Activated CD4-positive, alpha-beta T cell treated with anti-CD3 and anti-CD28 coated beads, Interleukin-2, amount 50 U/mL, for 16 hours (primary cell): ENCODE results near the gene CYP2U1.

Experiments used
- DNase-seq: peaks from one replicate; pipeline ENCODE4 v3.0.0-alpha.2; 2020

CYP2U1 gene

DNA sequence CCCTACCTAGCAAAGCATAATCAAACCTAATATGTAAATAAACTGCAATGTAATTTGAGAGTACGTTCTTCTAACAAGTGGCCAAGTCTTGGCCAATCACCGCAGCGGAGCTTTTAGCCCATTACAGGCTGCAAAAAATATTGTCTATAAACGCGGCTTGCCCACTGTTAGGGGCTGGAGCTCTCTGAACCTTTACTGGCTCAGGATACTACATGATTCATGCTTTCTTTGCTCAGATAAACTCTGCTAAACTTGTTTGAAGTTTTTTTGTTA is 57.4 kb downstream of the CYP2U1 start:
- no peak for DNase-seq

DNA sequence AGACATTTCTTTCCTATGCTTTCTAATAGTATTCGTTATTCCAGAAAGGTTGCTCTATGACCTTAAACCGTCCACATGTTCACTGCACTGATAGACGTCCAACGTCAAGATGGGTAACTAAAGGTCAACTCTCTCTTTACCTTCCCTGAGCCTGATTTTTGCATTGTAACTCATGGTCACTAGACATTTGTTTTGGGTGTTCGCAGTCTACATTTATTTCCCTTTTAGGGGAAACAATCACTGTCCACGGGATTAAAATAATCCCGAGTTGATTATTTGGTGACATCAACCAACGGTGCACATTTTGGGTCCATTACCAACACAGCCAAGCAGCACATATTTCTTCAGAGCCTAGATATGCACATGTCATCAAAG is 57.8 kb downstream of the CYP2U1 start:
- DNase-seq = no peak

DNA sequence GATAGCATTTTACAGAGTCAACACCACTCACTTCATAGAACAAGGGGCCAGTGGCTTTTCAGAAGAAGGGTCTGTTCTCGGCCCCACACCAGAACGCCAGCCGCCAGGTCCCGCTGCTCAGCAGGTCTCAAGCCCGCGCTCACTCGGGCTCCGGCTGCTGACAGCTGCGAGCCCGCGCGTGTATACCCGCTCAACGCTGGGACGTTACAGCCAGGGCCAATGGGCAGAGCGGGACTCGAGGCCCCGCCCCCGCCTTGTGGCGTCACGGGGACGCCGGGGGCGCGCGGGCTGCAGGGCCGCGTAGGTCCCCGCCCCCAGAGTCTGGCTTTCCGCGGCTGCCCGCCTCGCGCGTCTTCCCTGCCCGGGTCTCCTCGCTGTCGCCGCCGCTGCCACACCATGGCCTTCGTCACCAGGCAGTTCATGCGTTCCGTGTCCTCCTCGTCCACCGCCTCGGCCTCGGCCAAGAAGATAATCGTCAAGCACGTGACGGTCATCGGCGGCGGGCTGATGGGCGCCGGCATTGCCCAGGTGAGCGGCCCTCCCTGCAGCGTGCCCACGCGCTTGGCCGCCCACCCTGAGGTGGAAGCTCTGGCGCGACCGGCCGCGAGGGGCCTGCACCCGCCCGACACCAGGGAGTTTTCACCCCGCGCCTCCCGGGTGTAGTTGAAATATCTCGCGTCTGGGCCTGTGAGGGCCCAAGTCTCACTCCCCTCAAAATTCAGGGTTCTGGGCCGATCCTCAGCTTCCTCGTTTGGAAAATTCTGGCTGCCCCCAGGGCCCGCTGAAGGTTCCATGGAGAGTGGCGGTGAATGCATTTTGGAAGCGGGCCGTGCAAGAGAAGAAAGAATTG is 58.4 kb downstream of the CYP2U1 start, which contains the start of gene HADH:
HADH (plus strand) TSS at position 353 of the 850 bp plus-strand sequence; CDS start at position 397, 44 bp downstream.
- peak; percentile 95 for DNase-seq

DNA sequence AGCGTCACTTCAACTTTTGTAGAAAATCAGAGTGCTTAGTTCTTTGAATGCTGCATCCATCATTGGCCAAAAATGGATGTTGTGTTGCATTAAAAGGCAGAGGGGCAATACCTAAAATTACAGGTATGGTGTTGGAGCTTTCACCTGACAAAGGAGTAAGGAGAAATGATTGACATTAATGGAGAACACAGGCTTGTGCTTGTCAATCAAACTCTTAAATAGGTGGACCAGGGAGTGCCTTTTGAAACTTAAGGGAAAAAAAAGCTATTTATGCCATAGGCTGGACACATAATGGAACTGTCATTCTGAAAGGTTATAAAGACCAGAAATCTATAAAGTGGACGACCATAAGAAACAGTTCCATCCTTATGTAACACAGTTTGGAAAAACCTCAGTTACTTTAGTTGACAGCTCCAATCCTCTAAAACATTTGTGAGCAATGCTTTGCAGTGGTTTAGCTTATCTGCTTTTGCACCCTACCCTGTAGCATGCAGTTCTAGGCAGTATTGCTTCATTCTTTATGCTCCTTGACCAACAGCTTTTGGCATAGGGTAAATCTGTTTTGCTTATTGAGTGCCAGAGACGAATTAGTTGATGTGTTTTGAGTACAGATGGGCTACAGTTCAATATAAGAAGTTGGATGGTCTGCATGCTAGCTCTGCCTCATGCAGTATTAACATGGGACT is 60.7 kb downstream of the CYP2U1 start:
- no peak for DNase-seq

DNA sequence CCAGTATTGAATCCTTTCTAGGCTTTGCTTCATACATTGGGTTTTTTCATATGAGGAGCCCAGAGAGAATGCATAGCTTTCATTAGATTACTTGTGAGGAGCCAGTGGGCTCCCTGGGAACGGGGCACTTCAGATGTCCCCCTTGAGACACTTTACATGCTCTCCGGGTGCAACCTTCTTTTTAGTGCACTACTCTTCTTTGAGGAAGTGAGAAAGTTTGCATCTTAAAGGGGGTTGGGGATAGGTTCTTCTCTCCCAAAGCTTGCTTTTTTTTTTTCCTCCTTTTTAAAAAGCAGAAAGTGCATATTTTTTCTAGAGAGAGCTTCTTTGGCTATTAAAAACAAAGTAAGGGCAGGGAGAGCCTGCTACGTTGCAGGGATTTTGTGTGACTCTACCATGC is 62.6 kb downstream of the CYP2U1 start:
- DNase-seq = no peak

DNA sequence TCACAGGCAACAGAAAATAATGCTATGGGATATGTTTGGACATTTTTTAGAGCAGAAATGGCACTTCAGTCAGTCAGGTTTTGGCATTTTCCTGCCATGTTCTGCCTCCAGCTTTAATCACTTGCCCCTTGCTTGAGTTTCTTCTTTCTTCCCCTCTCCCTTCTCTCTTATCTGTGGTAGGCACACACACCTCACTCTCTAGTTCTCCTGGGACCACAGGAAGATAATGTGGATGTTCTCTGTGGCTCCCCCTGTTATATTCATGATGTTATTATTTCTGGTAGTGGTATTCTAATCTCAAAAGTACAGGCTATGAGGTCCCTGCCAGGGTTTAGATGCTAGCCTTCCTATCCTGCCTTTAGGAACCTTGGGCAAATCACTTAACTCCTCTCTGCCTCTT is 63.5 kb downstream of the CYP2U1 start:
- no peak for DNase-seq

DNA sequence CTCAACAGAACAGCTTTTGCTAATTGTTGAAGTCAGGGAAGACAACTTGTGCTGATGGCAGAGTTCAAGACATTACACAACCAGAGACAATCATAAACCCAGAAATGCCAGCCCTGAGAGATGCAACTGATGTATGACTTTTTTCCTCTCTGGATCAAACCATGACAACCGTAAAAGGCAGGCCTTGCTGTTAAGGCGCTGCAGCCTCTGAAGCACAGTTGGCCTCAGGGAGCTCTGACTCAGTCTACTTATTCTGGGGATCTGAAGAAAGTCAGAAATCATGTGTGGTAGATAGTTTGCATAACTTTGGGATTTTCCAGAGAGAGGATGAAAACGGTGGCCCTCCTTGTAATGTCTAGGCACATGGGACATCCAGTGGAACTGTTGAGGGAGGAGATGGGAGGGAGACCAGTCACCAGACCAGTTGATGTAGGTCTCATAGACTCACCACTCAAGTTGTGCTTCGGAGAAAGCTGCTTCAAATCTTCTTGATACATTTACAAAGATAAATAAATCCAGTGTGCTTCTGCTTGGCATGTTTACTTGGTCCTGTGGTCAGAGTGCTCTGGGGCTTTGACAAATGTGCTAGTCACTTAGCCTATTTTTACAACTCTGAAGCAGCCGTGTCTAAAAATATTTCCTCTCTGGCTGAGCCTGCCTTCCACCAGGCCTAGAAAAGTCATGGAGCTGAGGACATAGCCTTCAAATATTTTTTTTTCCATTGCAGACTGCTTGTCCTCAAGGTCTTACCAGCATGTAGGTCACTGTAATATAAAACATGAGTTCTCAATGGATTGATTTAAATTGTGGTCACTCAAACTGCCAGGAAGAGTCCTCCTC is 65.8 kb downstream of the CYP2U1 start:
- no peak for DNase-seq

DNA sequence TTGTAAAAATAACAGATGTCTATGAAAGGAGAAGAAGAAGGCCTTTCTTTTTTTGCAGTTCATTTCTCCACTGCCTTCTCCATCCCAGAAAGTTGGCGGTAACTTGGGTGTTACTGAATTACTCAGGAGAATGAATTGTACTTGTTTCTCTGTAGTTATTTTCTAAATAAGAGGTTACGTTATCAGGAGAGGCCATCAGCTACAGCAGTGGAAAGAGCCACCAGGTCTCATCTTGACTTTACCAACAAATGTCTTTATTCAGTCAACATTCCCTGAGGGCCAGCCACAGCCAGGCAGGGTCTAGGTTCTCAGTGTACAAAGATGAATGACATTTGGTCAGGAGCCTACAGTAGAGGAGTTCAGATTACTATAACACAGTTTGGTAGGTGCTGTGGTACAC is 66.4 kb downstream of the CYP2U1 start:
- DNase-seq = no peak

DNA sequence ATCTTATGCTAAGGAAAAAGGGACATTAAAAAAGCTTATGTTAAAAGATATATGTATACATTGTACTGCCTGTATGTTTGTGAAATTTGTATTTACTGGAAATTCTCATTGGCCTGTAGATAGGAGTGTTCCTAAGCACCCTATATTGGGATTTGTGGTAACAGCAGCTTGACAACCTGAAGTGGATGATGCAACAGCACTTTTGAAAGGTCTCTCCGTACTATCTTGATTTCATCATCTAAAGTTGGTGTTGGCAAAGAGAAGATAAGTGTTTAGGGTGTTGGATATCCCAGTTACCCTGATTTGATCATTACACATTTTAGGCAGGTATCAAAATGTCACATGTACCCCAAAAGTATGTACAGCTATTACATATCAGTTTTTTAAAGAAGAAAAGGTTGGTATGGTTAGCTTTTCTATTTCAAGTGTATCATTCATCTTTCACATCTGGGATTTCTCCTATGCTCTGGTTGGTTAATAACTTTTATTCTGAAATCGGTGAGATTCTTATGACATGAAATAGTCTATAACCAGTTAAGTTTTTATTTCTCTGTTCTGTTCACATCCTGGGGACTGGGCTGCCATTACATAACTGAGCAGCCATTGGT is 68.7 kb downstream of the CYP2U1 start:
- DNase-seq = no peak

DNA sequence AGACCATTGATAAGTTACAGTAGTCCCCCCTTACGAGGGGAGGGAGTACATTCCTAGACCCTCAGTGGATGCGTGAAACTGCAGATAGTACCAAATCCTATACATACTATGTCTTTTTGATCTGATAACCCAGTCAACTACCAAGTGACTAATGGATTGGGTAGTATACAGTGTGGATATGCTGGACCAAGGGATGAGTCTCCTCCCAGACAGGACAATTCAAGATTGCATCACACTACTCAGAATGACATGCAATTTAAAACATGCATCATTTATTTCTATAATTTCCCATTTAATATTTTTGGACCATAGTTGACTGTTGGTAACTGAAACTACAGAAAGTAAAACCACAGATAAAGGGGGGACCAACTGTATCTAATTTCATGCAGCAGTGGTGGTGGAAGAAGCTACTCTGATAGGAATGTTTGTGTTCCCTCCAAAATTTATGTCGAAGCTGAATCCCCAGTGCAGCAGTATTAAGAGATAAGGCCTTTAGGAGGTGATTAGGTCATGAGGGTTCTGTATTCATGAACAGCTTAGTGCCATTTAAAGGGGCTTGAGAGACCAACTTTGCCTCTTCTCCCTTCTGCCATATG is 70.3 kb downstream of the CYP2U1 start:
- no peak for DNase-seq
